CD4-positive, alpha-beta T cell (primary cell): Measurements from ENCODE around the gene UGP2. TPM values are rescaled to one million over a fixed set of nuclear protein-coding genes. Genes with fewer than 3 reads are reported as not detected.
"Not testable (repeated sequence)": the region's sequence is repeated elsewhere in the genome, so short reads cannot be mapped to it uniquely, and the experiment has no call there.

Experiments used
- ATAC-seq: fragments of 200-7000 bp; cut with Tn5 transposase; one replicate; pipeline ENCODE4 v1.10.0; 2022; ENCODE audit warnings: mild to moderate bottlenecking; ENCODE audit not compliant: poor library complexity
- CTCF ChIA-PET: fragments of 350-600 bp; sonication (Branson Sonifier 250); formaldehyde crosslinking; loops from one replicate; lab custom pipeline; 2021; ENCODE audit warnings: antibody characterized with exemption, inconsistent platforms; lab: Charles Lee
- POLR2A ChIA-PET: fragments of 350-600 bp; sonication (Branson Sonifier 250); formaldehyde crosslinking; loops from one replicate; lab custom pipeline; 2021; ENCODE audit warnings: antibody characterized with exemption, inconsistent platforms; lab: Charles Lee
- DNase-seq, 14 experiments: peaks; one replicate each; pipeline ENCODE4 v3.0.0-alpha.2; 2013 to 2020; ENCODE audit warnings: mixed read lengths in 2 of 14
- H3K27ac ChIP-seq, 2 donors: one replicate each; pipeline versions ENCODE4 v1.5.1 to v1.7.0; 2013; ENCODE audit warnings: low read length in 2 of 2, low read depth in 1 of 2, mild to moderate bottlenecking in 1 of 2
- H3K27me3 ChIP-seq, 2 experiments: 1 replicate in 1 of 2; 2 replicates in 1 of 2; pipeline versions ENCODE4 v1.6.1 to v1.7.0; 2013; ENCODE audit warnings: low read length in 2 of 2, control low read depth in 1 of 2, mild to moderate bottlenecking in 1 of 2, moderate library complexity in 1 of 2; ENCODE audit not compliant: insufficient read depth in 2 of 2, control insufficient read depth in 1 of 2
- H3K36me3 ChIP-seq: one replicate; pipeline ENCODE4 v1.6.1; 2013; ENCODE audit warnings: low read length, control low read depth; ENCODE audit not compliant: insufficient read depth
- H3K4me1 ChIP-seq: one replicate; pipeline ENCODE4 v1.6.1; 2013; ENCODE audit warnings: low read length, control low read depth; ENCODE audit not compliant: insufficient read depth
- H3K4me3 ChIP-seq: one replicate; pipeline ENCODE4 v1.5.1; 2013; ENCODE audit warnings: mild to moderate bottlenecking, low read length, moderate library complexity
- H3K9me3 ChIP-seq, 2 experiments: 1 replicate in 1 of 2; 2 replicates in 1 of 2; pipeline versions ENCODE4 v1.6.1 to v1.7.0; 2013; ENCODE audit warnings: low read length in 2 of 2, mild to moderate bottlenecking in 2 of 2, control low read depth in 1 of 2, moderate library complexity in 1 of 2; ENCODE audit not compliant: control insufficient read depth in 1 of 2, insufficient read depth in 1 of 2
- H3K27ac Mint-ChIP-seq: one replicate; pipeline ENCODE4 v1.8.0; 2020; ENCODE audit warnings: mixed read lengths
- H3K27me3 Mint-ChIP-seq: one replicate; pipeline ENCODE4 v1.8.0; 2021; ENCODE audit warnings: mixed read lengths
- H3K36me3 Mint-ChIP-seq: one replicate; pipeline ENCODE4 v1.8.0; 2021; ENCODE audit warnings: low read depth, mixed read lengths
- H3K4me1 Mint-ChIP-seq: one replicate; pipeline ENCODE4 v1.8.0; 2021; ENCODE audit warnings: low read depth, mixed read lengths
- H3K4me3 Mint-ChIP-seq: one replicate; pipeline ENCODE4 v1.8.0; 2020; ENCODE audit warnings: mild to moderate bottlenecking, mixed read lengths
- H3K9me3 Mint-ChIP-seq: one replicate; pipeline ENCODE4 v1.8.0; 2020; ENCODE audit warnings: mixed read lengths
- intact Hi-C, 2 experiments: fragments of 100-400 bp; cut with DNase I in 1 of 2; cut with micrococcal nuclease in 1 of 2; formaldehyde crosslinking; loops; one replicate each; pipeline versions ENCODE4 v1.15.1 to v1.9.0; 2023 to 2025; cut with DNase I, micrococcal nuclease
- total RNA-seq, 174 experiments: library from RNA in 2 of 174; stranded (reverse) in 2 of 174; gene quantifications; one replicate each; pipeline ENCODE4 v1.2.3 and lab custom pipeline; 2021 to 2026
- TF ChIP-seq, protein P1 (sequence below): fragments of 200-600 bp; IDR thresholded peaks from one replicate; pipeline ENCODE4 v1.8.0; 2022; ENCODE audit warnings: antibody characterized with exemption, mild to moderate bottlenecking

The UGP2 gene
- total RNA-seq, 2 experiments from 2014 or later: 47.1 to 53.2 TPM

GRCh38 chr2:63796796-63797195, 44.9 kb upstream of the UGP2 start:
- intact Hi-C loops: loop anchor here in 1 of 2 experiments (5.0 kb wide), 1 partner anchor 66 kb away; no protein-coding TSS in a partner anchor
- H3K36me3 ChIP-seq: no peaks in the 10 kb centered on the region
- DNase-seq: no peak
- TF ChIP-seq, protein P1, sequence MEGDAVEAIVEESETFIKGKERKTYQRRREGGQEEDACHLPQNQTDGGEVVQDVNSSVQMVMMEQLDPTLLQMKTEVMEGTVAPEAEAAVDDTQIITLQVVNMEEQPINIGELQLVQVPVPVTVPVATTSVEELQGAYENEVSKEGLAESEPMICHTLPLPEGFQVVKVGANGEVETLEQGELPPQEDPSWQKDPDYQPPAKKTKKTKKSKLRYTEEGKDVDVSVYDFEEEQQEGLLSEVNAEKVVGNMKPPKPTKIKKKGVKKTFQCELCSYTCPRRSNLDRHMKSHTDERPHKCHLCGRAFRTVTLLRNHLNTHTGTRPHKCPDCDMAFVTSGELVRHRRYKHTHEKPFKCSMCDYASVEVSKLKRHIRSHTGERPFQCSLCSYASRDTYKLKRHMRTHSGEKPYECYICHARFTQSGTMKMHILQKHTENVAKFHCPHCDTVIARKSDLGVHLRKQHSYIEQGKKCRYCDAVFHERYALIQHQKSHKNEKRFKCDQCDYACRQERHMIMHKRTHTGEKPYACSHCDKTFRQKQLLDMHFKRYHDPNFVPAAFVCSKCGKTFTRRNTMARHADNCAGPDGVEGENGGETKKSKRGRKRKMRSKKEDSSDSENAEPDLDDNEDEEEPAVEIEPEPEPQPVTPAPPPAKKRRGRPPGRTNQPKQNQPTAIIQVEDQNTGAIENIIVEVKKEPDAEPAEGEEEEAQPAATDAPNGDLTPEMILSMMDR: no peak
- Mint-ChIP-seq H3K9me3 (no peaks in the 10 kb centered on the region), H3K36me3 (no peaks in the 10 kb centered on the region), H3K27ac (no peak overlapping the region), H3K4me1 (no peaks in the 10 kb centered on the region), H3K27me3 (no peaks in the 10 kb centered on the region), H3K4me3 (no peak overlapping the region)
- CTCF ChIA-PET: no interaction called here
- POLR2A ChIA-PET: no interaction called here
- no peaks in the 10 kb centered on the region for H3K9me3 ChIP-seq
- ATAC-seq: no peak
- H3K4me3 ChIP-seq: no peak overlapping the region
- H3K27me3 ChIP-seq: no peaks in the 10 kb centered on the region
- no peak overlapping the region for H3K27ac ChIP-seq
- H3K4me1 ChIP-seq: no peaks in the 10 kb centered on the region

DNA sequence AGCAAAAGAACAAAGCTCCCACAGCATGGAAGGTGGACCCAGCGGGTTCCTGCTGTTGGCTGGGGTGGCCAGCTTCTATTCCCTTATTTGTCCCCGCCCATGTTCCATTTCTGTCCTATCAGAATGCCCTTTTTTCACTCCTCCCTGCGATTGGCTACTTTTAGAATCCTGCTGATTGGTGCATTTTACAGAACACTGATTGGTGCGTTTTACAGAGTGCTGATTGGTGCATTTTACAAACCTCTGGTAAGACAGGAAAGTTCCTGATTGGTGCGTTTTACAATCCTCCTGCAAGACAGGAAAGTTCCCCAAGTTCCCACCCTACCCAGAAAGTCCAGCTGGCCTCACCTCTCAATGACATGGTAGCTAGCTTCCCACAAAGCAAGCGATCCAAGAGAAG, 40.2 kb upstream of the UGP2 start:
- no peaks in the 10 kb centered on the region for H3K4me1 ChIP-seq
- no peaks in the 10 kb centered on the region for H3K9me3 ChIP-seq
- H3K4me3 Mint-ChIP-seq: no peak overlapping the region
- no peak overlapping the region for H3K27ac Mint-ChIP-seq
- TF ChIP-seq, protein P1: no peak
- no peaks in the 10 kb centered on the region for H3K27me3 Mint-ChIP-seq
- H3K36me3 ChIP-seq: no peaks in the 10 kb centered on the region
- ATAC-seq: no peak
- H3K36me3 Mint-ChIP-seq: no peaks in the 10 kb centered on the region
- no peaks in the 10 kb centered on the region for H3K27me3 ChIP-seq
- no peak overlapping the region for H3K27ac ChIP-seq
- intact Hi-C loops: no loop called here
- ChIA-PET CTCF (interaction anchor here (1.9 kb wide), 1 partner anchor 18 kb away, joined by 4 read pairs; no protein-coding TSS in a partner anchor), POLR2A (no interaction called here)
- DNase-seq: no peak
- H3K9me3 Mint-ChIP-seq: no peaks in the 10 kb centered on the region
- no peaks in the 10 kb centered on the region for H3K4me1 Mint-ChIP-seq
- H3K4me3 ChIP-seq: no peak overlapping the region

- Mint-ChIP-seq H3K9me3 (no peaks in the 10 kb centered on the region), H3K4me3 (no peak overlapping the region), H3K4me1 (no peaks in the 10 kb centered on the region), H3K27me3 (no peaks in the 10 kb centered on the region), H3K27ac (no peak overlapping the region), H3K36me3 (no peaks in the 10 kb centered on the region)
- no peak overlapping the region for H3K27ac ChIP-seq
- ATAC-seq (no peak), DNase-seq (no peak)
- no peaks in the 10 kb centered on the region for H3K4me1 ChIP-seq
- POLR2A ChIA-PET: no interaction called here
- TF ChIP-seq, protein P1: no peak
- H3K36me3 ChIP-seq: no peaks in the 10 kb centered on the region
- CTCF ChIA-PET: no interaction called here
- H3K4me3 ChIP-seq: no peak overlapping the region
- no peaks in the 10 kb centered on the region for H3K27me3 ChIP-seq
- peaks cover 0 to 8% of the 10 kb centered on the region in 2 experiments for H3K9me3 ChIP-seq
- intact Hi-C loops: no loop called here
Measured at GRCh38 chr2:63805412-63805811, 36.3 kb upstream of the UGP2 start.

DNA sequence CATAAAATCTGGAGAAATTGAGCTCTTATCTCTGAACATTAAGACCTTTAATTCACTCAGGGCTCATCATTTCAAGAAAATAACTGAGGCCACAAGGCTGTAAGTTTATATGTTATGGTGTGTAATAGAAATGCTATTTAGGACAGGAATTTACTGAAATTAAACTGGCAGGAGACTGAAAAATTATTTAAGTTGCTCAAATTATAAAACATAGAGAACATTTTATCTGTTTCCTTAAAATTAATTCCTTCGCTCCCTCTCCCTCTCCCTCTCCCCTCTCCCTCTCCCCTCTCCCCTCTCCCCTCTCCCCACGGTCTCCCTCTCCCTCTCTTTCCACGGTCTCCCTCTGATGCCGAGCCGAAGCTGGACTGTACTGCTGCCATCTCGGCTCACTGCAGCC, 33.7 kb upstream of the UGP2 start:
- ATAC-seq, H3K27me3 ChIP-seq, H3K9me3 Mint-ChIP-seq, H3K4me1 ChIP-seq, H3K27ac ChIP-seq, H3K27ac Mint-ChIP-seq, H3K36me3 ChIP-seq, H3K36me3 Mint-ChIP-seq, H3K4me1 Mint-ChIP-seq, H3K4me3 Mint-ChIP-seq, H3K9me3 ChIP-seq, CTCF ChIA-PET, H3K27me3 Mint-ChIP-seq, DNase-seq, intact Hi-C loops, POLR2A ChIA-PET, H3K4me3 ChIP-seq: not testable (repeated sequence)

DNA sequence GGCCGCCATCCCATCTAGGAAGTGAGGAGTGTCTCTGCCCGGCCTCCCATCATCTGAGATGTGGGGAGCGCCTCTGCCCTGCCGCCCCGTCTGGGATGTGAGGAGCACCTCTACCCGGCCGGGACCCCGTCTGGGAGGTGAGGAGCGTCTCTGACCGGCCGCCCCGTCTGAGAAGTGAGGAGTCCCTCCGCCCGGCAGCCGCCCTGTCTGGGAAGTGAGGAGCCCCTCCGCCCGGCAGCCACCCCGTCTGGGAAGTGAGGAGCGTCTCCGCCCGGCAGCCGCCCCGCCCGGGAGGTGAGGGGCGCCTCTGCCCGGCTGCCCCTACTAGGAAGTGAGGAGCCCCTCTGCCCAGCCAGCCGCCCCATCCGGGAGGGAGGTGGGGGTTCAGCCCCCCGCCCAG, 32.8 kb upstream of the UGP2 start:
- H3K4me1 Mint-ChIP-seq, H3K4me1 ChIP-seq, ATAC-seq, H3K9me3 Mint-ChIP-seq, H3K27ac ChIP-seq, POLR2A ChIA-PET, DNase-seq, H3K4me3 ChIP-seq, H3K4me3 Mint-ChIP-seq, H3K27me3 ChIP-seq, CTCF ChIA-PET, H3K36me3 ChIP-seq, H3K9me3 ChIP-seq, intact Hi-C loops, H3K36me3 Mint-ChIP-seq, H3K27ac Mint-ChIP-seq, H3K27me3 Mint-ChIP-seq: not testable (repeated sequence)
